ENCODE data around the gene MRPL47.

Gene MRPL47

GRCh38 chr3:179590669-179591068 lies 13.8 kb downstream of the MRPL47 start:
- no peak for DNase-seq

- no peak for DNase-seq
These were observed 15.3 kb downstream of the MRPL47 start for GRCh38 chr3:179589143-179589542.

- no peak for DNase-seq
These were observed 23.4 kb downstream of the MRPL47 start for GRCh38 chr3:179580992-179581391.

- no peak for DNase-seq
These were observed 38.9 kb downstream of the MRPL47 start for GRCh38 chr3:179565496-179565895.

- peak; percentile 27 for DNase-seq
These were observed 41.1 kb downstream of the MRPL47 start for GRCh38 chr3:179563271-179563783.

- peak; percentile 96 for DNase-seq
These were observed 41.7 kb downstream of the MRPL47 start, which contains the start of gene ACTL6A for GRCh38 chr3:179562591-179563270. Gene ACTL6A, plus strand, starts transcription at chr3:179562926. Its CDS starts 167 bp downstream, at chr3:179563093.

GRCh38 chr3:179560791-179561190 lies 43.6 kb downstream of the MRPL47 start:
- no peak for DNase-seq

- peak; percentile 47 for DNase-seq
These were observed 45.6 kb downstream of the MRPL47 start for GRCh38 chr3:179558742-179559364.

GRCh38 chr3:179551349-179552105 lies 52.9 kb downstream of the MRPL47 start:
- no peak for DNase-seq

- no peak for DNase-seq
These were observed 57.6 kb downstream of the MRPL47 start for GRCh38 chr3:179546814-179547241.

GRCh38 chr3:179544981-179545645 lies 59.3 kb downstream of the MRPL47 start:
- DNase-seq: no peak

- no peak for DNase-seq
These were observed 62.1 kb downstream of the MRPL47 start for GRCh38 chr3:179542375-179542774.

GRCh38 chr3:179541596-179541995 lies 62.8 kb downstream of the MRPL47 start:
- no peak for DNase-seq

- DNase-seq: no peak
These were observed 63.3 kb downstream of the MRPL47 start for GRCh38 chr3:179541094-179541493.
